ENCODE results near the gene USP5.
"Not testable (repeated sequence)": the region's sequence is repeated elsewhere in the genome, so short reads cannot be mapped to it uniquely, and the experiment has no call there.

The USP5 gene

DNA sequence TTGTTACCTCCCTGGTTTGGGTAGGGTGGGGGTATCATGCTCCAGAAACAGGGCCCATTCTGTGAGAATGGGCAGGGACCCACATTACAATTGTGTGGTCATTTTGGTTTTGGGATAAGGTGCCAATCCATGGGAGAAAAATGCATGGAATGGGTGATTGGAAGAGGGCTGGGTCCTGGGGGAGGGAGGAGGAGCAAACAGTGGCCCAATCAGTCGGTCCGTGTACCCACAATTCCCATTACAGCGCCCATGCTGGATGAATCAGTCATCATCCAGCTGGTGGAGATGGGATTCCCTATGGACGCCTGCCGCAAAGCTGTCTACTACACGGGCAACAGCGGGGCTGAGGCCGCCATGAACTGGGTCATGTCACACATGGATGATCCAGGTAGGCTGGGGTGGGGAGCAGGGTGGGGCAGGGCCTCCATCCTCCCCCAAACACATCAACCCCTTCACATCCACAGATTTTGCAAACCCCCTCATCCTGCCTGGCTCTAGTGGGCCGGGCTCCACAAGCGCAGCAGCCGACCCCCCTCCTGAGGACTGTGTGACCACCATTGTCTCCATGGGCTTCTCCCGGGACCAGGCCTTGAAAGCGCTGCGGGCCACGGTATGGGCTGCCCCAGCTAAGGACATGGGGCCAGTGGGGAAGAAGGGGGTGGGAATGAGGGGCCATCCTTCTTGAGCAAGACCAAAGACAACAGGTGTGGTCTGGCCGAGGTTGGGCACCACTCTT, 11.8 kb downstream of the USP5 start:
- Histone ChIP-seq H3K79me2 (ENCODE audit: insufficient read depth, low read length) (peaks cover 14% of the 10 kb centered on the region), H3K4me2 (ENCODE audit: low read depth, low read length, poor library complexity, severe bottlenecking) (no peak overlapping the region), H3K9me3 (ENCODE audit: insufficient read depth, low read length) (no peaks in the 10 kb centered on the region), H2AFZ (ENCODE audit: low read depth, low read length, severe bottlenecking) (no peak overlapping the region), H3K27me3 (ENCODE audit: low read length) (no peaks in the 10 kb centered on the region), H3K9ac (ENCODE audit: low read length) (no peak overlapping the region), H3K9me2 (replicated peaks; ENCODE audit: insufficient read depth, low read length) (no peaks in the 10 kb centered on the region), H3K36me3 (ENCODE audit: low read length) (no peaks in the 10 kb centered on the region; the same call in 1 of the 2 replicates), H3F3A (ENCODE audit: insufficient read depth) (peaks cover 6% of the 10 kb centered on the region; the same call in 1 of the 2 replicates), H4K20me1 (ENCODE audit: low read depth, low read length) (no peaks in the 10 kb centered on the region; the same call in 1 of the 2 replicates), H3K4me3 (ENCODE audit: insufficient read depth, low read length, poor library complexity, severe bottlenecking) (no peak overlapping the region), H3K27ac (ENCODE audit: low read depth, low read length) (no peak overlapping the region)
- TF ChIP-seq CTCF (IDR thresholded peaks at IDR 0.05; ENCODE audit: insufficient read depth, low read length, poor library complexity, severe bottlenecking) (no peak), EZH2phosphoT487 (conservative IDR thresholded peaks at IDR 0.05; ENCODE audit: low read length) (no peak)

GRCh38 chr12:6865307-6865706, 13.4 kb downstream of the USP5 start:
- not testable (repeated sequence) for H3K4me2 ChIP-seq (ENCODE audit: low read depth, low read length, poor library complexity, severe bottlenecking); H3K36me3 ChIP-seq (ENCODE audit: low read length); H2AFZ ChIP-seq (ENCODE audit: low read depth, low read length, severe bottlenecking); H3K4me3 ChIP-seq (ENCODE audit: insufficient read depth, low read length, poor library complexity, severe bottlenecking); H3K9ac ChIP-seq (ENCODE audit: low read length); H3K27me3 ChIP-seq (ENCODE audit: low read length); H3K9me2 ChIP-seq (replicated peaks; ENCODE audit: insufficient read depth, low read length); H3K27ac ChIP-seq (ENCODE audit: low read depth, low read length); H4K20me1 ChIP-seq (ENCODE audit: low read depth, low read length); H3K9me3 ChIP-seq (ENCODE audit: insufficient read depth, low read length)
- Histone ChIP-seq H3F3A (ENCODE audit: insufficient read depth) (peaks cover 18% of the 10 kb centered on the region), H3K79me2 (ENCODE audit: insufficient read depth, low read length) (peaks cover 19% of the 10 kb centered on the region)

GRCh38 chr12:6866163-6866919, 14.4 kb downstream of the USP5 start:
- no peak for TF ChIP-seq EZH2phosphoT487 (conservative IDR thresholded peaks at IDR 0.05; ENCODE audit: low read length)
- no peak for TF ChIP-seq CTCF (IDR thresholded peaks at IDR 0.05; ENCODE audit: insufficient read depth, low read length, poor library complexity, severe bottlenecking)
- Histone ChIP-seq H3K27ac (ENCODE audit: low read depth, low read length) (peak overlapping the region; percentile 47; the same call in 1 of the 2 replicates), H3K36me3 (ENCODE audit: low read length) (peaks cover 3% of the 10 kb centered on the region; the same call in 1 of the 2 replicates), H3K9me3 (ENCODE audit: insufficient read depth, low read length) (no peaks in the 10 kb centered on the region), H3K79me2 (ENCODE audit: insufficient read depth, low read length) (peaks cover 19% of the 10 kb centered on the region), H2AFZ (ENCODE audit: low read depth, low read length, severe bottlenecking) (no peak overlapping the region), H3K9me2 (replicated peaks; ENCODE audit: insufficient read depth, low read length) (no peaks in the 10 kb centered on the region), H3K27me3 (ENCODE audit: low read length) (no peaks in the 10 kb centered on the region), H4K20me1 (ENCODE audit: low read depth, low read length) (no peaks in the 10 kb centered on the region; the same call in 1 of the 2 replicates), H3F3A (ENCODE audit: insufficient read depth) (peaks cover 29% of the 10 kb centered on the region), H3K4me2 (ENCODE audit: low read depth, low read length, poor library complexity, severe bottlenecking) (peak overlapping the region; percentile 87), H3K4me3 (ENCODE audit: insufficient read depth, low read length, poor library complexity, severe bottlenecking) (no peak overlapping the region), H3K9ac (ENCODE audit: low read length) (peak overlapping the region; percentile 98)
